Measurements from ENCODE around the gene DLGAP1.

DLGAP1 gene

DNA sequence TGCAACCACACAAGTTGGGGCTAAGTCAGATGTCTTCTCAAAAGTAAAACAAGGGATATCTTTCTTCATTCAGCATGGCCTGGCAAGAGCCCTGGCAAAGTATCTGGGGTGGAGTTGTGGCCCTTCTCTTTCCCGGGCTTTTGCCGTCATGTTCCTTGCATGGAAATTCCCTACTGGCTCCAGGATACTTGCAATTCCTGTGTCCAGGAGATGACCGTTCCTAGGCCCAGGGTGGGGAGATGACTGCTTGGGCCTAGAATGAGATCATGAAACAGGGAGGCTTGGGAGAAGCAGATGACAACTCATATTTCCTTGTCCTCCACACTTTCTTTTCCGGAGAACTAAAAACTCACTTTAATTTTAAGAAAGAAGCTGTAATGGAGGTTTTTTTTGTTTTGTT is 944.2 kb downstream of the DLGAP1 start:
- no peak for DNase-seq (ENCODE audit: low spot score)
- no peak for TF ChIP-seq CTCF (IDR thresholded peaks at IDR 0.05; ENCODE audit: extremely low read depth, missing control alignments)

- no peak for TF ChIP-seq CTCF (IDR thresholded peaks at IDR 0.05; ENCODE audit: extremely low read depth, missing control alignments)
- no peak for DNase-seq (ENCODE audit: low spot score)
Observed at GRCh38 chr18:3510024-3510423, 945.1 kb downstream of the DLGAP1 start.

- DNase-seq (ENCODE audit: low spot score), result no peak
- no peak for TF ChIP-seq CTCF (IDR thresholded peaks at IDR 0.05; ENCODE audit: extremely low read depth, missing control alignments)
Observed at GRCh38 chr18:3508576-3509549, 946.2 kb downstream of the DLGAP1 start.

DNA sequence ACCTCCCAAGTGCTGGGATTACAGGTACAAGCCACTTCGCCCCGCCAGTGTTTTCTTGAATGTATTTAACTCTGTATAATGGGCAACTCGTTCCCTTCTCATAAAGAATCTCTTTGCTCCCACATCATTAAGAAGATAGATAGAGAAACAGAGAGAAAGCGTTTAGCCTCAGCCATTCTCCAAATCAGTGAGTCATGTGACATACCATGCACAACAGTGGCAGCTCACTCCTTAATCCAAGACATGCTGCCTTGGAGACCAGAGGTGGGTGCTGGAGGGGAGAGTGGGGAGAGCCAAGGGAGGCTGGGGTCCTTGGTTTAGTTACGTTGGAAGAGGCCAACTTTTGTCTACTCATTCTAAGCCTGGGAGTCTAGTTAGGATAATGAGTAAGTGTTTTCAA is 950.5 kb downstream of the DLGAP1 start:
- no peak for DNase-seq (ENCODE audit: low spot score)
- TF ChIP-seq CTCF (IDR thresholded peaks at IDR 0.05; ENCODE audit: extremely low read depth, missing control alignments), result no peak

DNA sequence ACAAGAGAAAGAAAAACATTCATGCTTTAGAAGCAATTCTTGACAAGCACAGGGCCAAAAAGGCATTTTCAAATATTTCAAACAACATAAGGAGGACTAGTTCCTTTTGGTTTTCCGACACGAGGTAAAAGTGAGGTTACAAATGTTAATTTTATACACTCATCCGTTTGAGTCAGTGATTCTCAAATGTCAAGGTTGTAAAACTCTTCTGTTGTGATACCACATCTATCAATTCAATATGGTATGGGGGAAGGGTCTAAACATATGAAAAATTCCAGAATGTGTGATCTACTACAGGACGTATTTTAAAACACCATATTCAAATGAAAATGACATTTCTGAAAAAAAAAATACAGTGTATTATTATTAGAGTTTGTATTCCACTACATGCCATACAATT is 952.5 kb downstream of the DLGAP1 start:
- no peak for TF ChIP-seq CTCF (IDR thresholded peaks at IDR 0.05; ENCODE audit: extremely low read depth, missing control alignments)
- no peak for DNase-seq (ENCODE audit: low spot score)

GRCh38 chr18:3500016-3500415 is 955.1 kb downstream of the DLGAP1 start:
- TF ChIP-seq CTCF (IDR thresholded peaks at IDR 0.05; ENCODE audit: extremely low read depth, missing control alignments), result no peak

DNA sequence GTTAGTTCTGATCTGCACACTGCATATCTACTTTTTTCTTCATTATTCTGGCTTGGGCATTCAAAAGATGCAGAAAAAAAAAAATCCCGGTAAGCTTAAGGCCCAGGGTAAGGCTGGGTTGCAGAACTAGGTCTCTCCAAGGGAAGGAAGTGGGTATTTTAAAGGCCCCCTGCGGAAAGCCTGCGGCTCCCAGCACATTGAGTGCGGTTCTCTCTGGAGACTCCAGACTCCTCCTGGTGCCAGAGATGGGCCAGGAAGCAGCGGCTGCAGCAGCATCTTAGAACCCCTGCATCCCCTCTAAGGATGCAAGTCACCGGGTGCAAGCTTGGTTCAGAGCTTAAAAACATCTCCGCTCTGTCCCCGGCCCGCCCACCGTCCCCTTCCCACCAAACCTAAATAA is 955.6 kb downstream of the DLGAP1 start:
- no peak for DNase-seq (ENCODE audit: low spot score)

More at GRCh38 chr18:3500016-3500415, 955.1 kb downstream of the DLGAP1 start:
- DNase-seq (ENCODE audit: low spot score), result no peak

More for the DNA sequence above, 955.6 kb downstream of the DLGAP1 start:
- no peak for TF ChIP-seq CTCF (IDR thresholded peaks at IDR 0.05; ENCODE audit: extremely low read depth, missing control alignments)

Measured in GM20000 (cell line).